Mesenchymal stem cell (in vitro differentiated cells and primary cell): ENCODE results near the gene SPINK2.

Experiments
- DNase-seq: peaks from one replicate; pipeline ENCODE4 v3.0.0-alpha.2; 2013
- H2AFZ ChIP-seq: one replicate; pipeline ENCODE4 v1.6.1; 2013; ENCODE audit warnings: low read depth, mild to moderate bottlenecking, control low read depth, inconsistent platforms, low read length, moderate library complexity
- H2AK5ac ChIP-seq: 2 replicates; pipeline ENCODE4 v1.6.1; 2013; ENCODE audit warnings: low read length, moderate library complexity, mild to moderate bottlenecking, inconsistent platforms; ENCODE audit not compliant: severe bottlenecking
- H2BK120ac ChIP-seq: one replicate; pipeline ENCODE4 v1.6.1; 2013; ENCODE audit warnings: low read depth, mild to moderate bottlenecking, inconsistent platforms, low read length, moderate library complexity
- H2BK12ac ChIP-seq, 2 experiments: one replicate each; pipeline ENCODE4 v1.6.1; 2013; ENCODE audit warnings: inconsistent platforms in 2 of 2, low read length in 2 of 2, mild to moderate bottlenecking in 2 of 2, moderate library complexity in 2 of 2, control low read depth in 1 of 2
- H2BK15ac ChIP-seq: one replicate; pipeline ENCODE4 v1.6.1; 2013; ENCODE audit warnings: mild to moderate bottlenecking, low read depth, inconsistent platforms; ENCODE audit not compliant: poor library complexity, severe bottlenecking
- H2BK5ac ChIP-seq: 2 replicates; pipeline ENCODE4 v1.6.1; 2013; ENCODE audit warnings: low read depth, mild to moderate bottlenecking, low read length, control low read depth, inconsistent platforms; ENCODE audit not compliant: poor library complexity, severe bottlenecking
- H3K14ac ChIP-seq, 2 experiments: one replicate each; pipeline ENCODE4 v1.6.1; 2013; ENCODE audit warnings: inconsistent platforms in 2 of 2, low read length in 2 of 2, control low read depth in 1 of 2, mild to moderate bottlenecking in 1 of 2, moderate library complexity in 1 of 2
- H3K18ac ChIP-seq, 2 experiments: one replicate each; pipeline ENCODE4 v1.6.1; 2013; ENCODE audit warnings: inconsistent platforms in 2 of 2, low read length in 2 of 2, control low read depth in 1 of 2, low read depth in 1 of 2, mild to moderate bottlenecking in 1 of 2
- H3K23ac ChIP-seq, 2 experiments: one replicate each; pipeline ENCODE4 v1.6.1; 2013; ENCODE audit warnings: inconsistent platforms in 2 of 2, low read length in 2 of 2, mild to moderate bottlenecking in 2 of 2, moderate library complexity in 2 of 2, control low read depth in 1 of 2
- H3K27ac ChIP-seq: 2 replicates; pipeline ENCODE4 v1.5.1; 2013; ENCODE audit warnings: mild to moderate bottlenecking, moderate library complexity, low read length, control low read depth, inconsistent platforms; ENCODE audit not compliant: poor library complexity, severe bottlenecking
- H3K27me3 ChIP-seq, 2 experiments: 2 replicates each; pipeline versions ENCODE4 v1.6.1 to v1.7.0; 2013; ENCODE audit warnings: low read length in 2 of 2, mild to moderate bottlenecking in 2 of 2, moderate library complexity in 2 of 2, control low read depth in 1 of 2, inconsistent platforms in 1 of 2; ENCODE audit not compliant: control insufficient read depth in 1 of 2, insufficient read depth in 1 of 2
- H3K36me3 ChIP-seq, 2 experiments: 2 replicates each; pipeline versions ENCODE4 v1.6.1 to v1.7.0; 2013; ENCODE audit warnings: low read length in 2 of 2, control low read depth in 1 of 2, inconsistent platforms in 1 of 2, low read depth in 1 of 2, mild to moderate bottlenecking in 1 of 2; ENCODE audit not compliant: insufficient read depth in 2 of 2, control insufficient read depth in 1 of 2
- H3K4ac ChIP-seq, 2 experiments: one replicate each; pipeline ENCODE4 v1.6.1; 2013; ENCODE audit warnings: inconsistent platforms in 2 of 2, low read length in 2 of 2, mild to moderate bottlenecking in 2 of 2, moderate library complexity in 2 of 2, control low read depth in 1 of 2, low read depth in 1 of 2
- H3K4me1 ChIP-seq: 2 replicates; pipeline ENCODE4 v1.6.1; 2013; ENCODE audit warnings: low read depth, low read length, control low read depth; ENCODE audit not compliant: control insufficient read depth, insufficient read depth
- H3K4me2 ChIP-seq: 2 replicates; pipeline ENCODE4 v1.6.1; 2013; ENCODE audit warnings: low read length, mild to moderate bottlenecking, inconsistent platforms; ENCODE audit not compliant: poor library complexity, severe bottlenecking
- H3K4me3 ChIP-seq, 2 experiments: 2 replicates each; pipeline versions ENCODE4 v1.5.1 to v1.7.0; 2013; ENCODE audit warnings: low read length in 2 of 2, mild to moderate bottlenecking in 2 of 2, control low read depth in 1 of 2, low read depth in 1 of 2; ENCODE audit not compliant: insufficient read depth in 1 of 2
- H3K79me1 ChIP-seq: replicated peaks from 2 replicates; pipeline ENCODE4 v1.6.1; 2013; ENCODE audit warnings: mild to moderate bottlenecking, control low read depth, low read length, inconsistent platforms; ENCODE audit not compliant: poor library complexity, severe bottlenecking
- H3K9ac ChIP-seq: 2 replicates; pipeline ENCODE4 v1.7.0; 2013; ENCODE audit warnings: mild to moderate bottlenecking, low read length, moderate library complexity
- H3K9me3 ChIP-seq: 2 replicates; pipeline ENCODE4 v1.7.0; 2013; ENCODE audit warnings: mild to moderate bottlenecking, low read length; ENCODE audit not compliant: control insufficient read depth
- H4K8ac ChIP-seq: one replicate; pipeline ENCODE4 v1.6.1; 2013; ENCODE audit warnings: inconsistent platforms, mild to moderate bottlenecking, low read length, moderate library complexity
- H4K91ac ChIP-seq: one replicate; pipeline ENCODE4 v1.6.1; 2013; ENCODE audit warnings: mild to moderate bottlenecking, low read length, inconsistent platforms
- WGBS: methylation state at CpG from one replicate; pipeline ENCODE4 v1.1.7; 2013; ENCODE audit warnings: mixed read lengths; 5-methylcytosine and 5-hydroxymethylcytosine counted together

The SPINK2 gene

DNA sequence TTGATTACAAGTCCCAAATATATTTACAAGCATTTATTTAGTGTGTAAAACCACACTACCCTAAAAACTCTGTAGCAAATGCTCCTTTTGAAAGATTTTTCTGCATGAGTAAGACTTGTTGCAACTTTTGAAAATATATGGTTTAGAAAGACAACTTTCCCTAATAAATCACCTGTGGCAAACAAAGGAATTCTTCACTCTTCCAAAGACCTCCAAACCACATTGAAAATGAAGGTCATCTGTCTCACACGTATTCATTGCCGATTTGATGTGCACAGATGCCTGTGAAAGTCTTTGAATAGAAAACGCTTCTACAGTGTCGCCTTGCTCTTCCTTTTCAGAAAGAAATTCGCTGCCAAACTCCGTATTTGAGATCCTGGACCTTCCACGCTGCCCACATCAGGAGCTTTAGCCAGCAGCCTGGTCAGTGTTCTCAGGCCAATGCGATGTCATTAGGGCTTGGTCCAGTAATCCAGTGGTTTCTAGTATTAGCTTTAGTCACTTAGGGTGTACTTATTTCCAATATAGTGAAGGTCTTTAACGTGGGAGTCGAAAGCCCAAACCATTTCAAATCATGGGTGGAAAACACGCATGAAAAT, 22.2 kb downstream of the SPINK2 start:
- H2AFZ ChIP-seq: no peak overlapping the region
- H3K27ac ChIP-seq: no peak overlapping the region
- peak overlapping the region in 1 of 2 experiments; percentile 84 for H3K4me3 ChIP-seq
- H3K14ac ChIP-seq: no peak overlapping the region
- H4K91ac ChIP-seq: no peak overlapping the region
- peaks cover 0 to 11% of the 10 kb centered on the region in 2 experiments for H3K27me3 ChIP-seq
- H3K4me2 ChIP-seq: peak overlapping the region; percentile 76
- peak overlapping the region in 1 of 2 experiments; percentile 75 for H3K18ac ChIP-seq
- no peaks in the 10 kb centered on the region for H3K4me1 ChIP-seq
- peak; percentile 38 for DNase-seq
- no peak overlapping the region for H2BK5ac ChIP-seq
- H2BK120ac ChIP-seq: peak overlapping the region; percentile 49
- H3K9me3 ChIP-seq: no peaks in the 10 kb centered on the region
- no peaks in the 10 kb centered on the region for H3K79me1 ChIP-seq
- H2BK15ac ChIP-seq: no peak overlapping the region
- WGBS: 92% methylated on average over 8 of the region's 11 CpGs
- peak overlapping the region; percentile 12 to 66 for H2BK12ac ChIP-seq
- H2AK5ac ChIP-seq: no peak overlapping the region
- H4K8ac ChIP-seq: peak overlapping the region; percentile 69
- no peak overlapping the region for H3K23ac ChIP-seq
- H3K4ac ChIP-seq: peak overlapping the region; percentile 1 to 64
- H3K36me3 ChIP-seq: no peaks in the 10 kb centered on the region
- peak overlapping the region; percentile 84 for H3K9ac ChIP-seq

- no peak for DNase-seq
- H3K23ac ChIP-seq: no peak overlapping the region
- no peak overlapping the region for H3K27ac ChIP-seq
- no peak overlapping the region for H3K4me2 ChIP-seq
- no peak overlapping the region for H3K4me3 ChIP-seq
- H4K8ac ChIP-seq: no peak overlapping the region
- no peak overlapping the region for H2AFZ ChIP-seq
- H2BK12ac ChIP-seq: peak overlapping the region in 1 of 2 experiments; percentile 48
- no peaks in the 10 kb centered on the region for H3K9me3 ChIP-seq
- no peak overlapping the region for H2AK5ac ChIP-seq
- H3K4me1 ChIP-seq: no peaks in the 10 kb centered on the region
- no peak overlapping the region for H2BK5ac ChIP-seq
- H2BK120ac ChIP-seq: no peak overlapping the region
- H3K14ac ChIP-seq: no peak overlapping the region
- peaks cover 0 to 11% of the 10 kb centered on the region in 2 experiments for H3K27me3 ChIP-seq
- no peak overlapping the region for H3K18ac ChIP-seq
- H3K9ac ChIP-seq: no peak overlapping the region
- H3K79me1 ChIP-seq: no peaks in the 10 kb centered on the region
- H2BK15ac ChIP-seq: peak overlapping the region; percentile 77
- WGBS: no CpG with 5 or more reads among the region's 3 CpGs
- no peaks in the 10 kb centered on the region for H3K36me3 ChIP-seq
- no peak overlapping the region for H4K91ac ChIP-seq
- no peak overlapping the region for H3K4ac ChIP-seq
These were observed 25.3 kb downstream of the SPINK2 start for GRCh38 chr4:56796211-56796610.

GRCh38 chr4:56791316-56791715, 30.2 kb downstream of the SPINK2 start:
- Histone ChIP-seq H2BK120ac (no peak overlapping the region), H4K8ac (no peak overlapping the region), H4K91ac (no peak overlapping the region), H3K18ac (no peak overlapping the region), H3K79me1 (no peaks in the 10 kb centered on the region), H3K14ac (no peak overlapping the region), H3K36me3 (no peaks in the 10 kb centered on the region), H2AFZ (no peak overlapping the region), H3K23ac (no peak overlapping the region), H3K27ac (no peak overlapping the region), H3K4me1 (peaks cover 6% of the 10 kb centered on the region), H3K4me3 (no peak overlapping the region), H2BK5ac (no peak overlapping the region), H2BK12ac (no peak overlapping the region), H3K9ac (no peak overlapping the region), H2AK5ac (no peak overlapping the region), H3K4me2 (no peak overlapping the region), H2BK15ac (no peak overlapping the region), H3K27me3 (peaks cover 0 to 4% of the 10 kb centered on the region in 2 experiments), H3K9me3 (no peaks in the 10 kb centered on the region), H3K4ac (no peak overlapping the region)
- 99% methylated on average over 3 of the region's 4 CpGs for WGBS
- no peak for DNase-seq

GRCh38 chr4:56790691-56791091, 30.8 kb downstream of the SPINK2 start:
- H3K79me1 ChIP-seq: no peaks in the 10 kb centered on the region
- no peak overlapping the region for H2BK120ac ChIP-seq
- H4K91ac ChIP-seq: no peak overlapping the region
- H3K14ac ChIP-seq: no peak overlapping the region
- no peak overlapping the region for H2BK12ac ChIP-seq
- 100% methylated on average over 1 of the region's 1 CpG for WGBS
- H3K27ac ChIP-seq: no peak overlapping the region
- no peak overlapping the region for H2AK5ac ChIP-seq
- no peak overlapping the region for H2BK5ac ChIP-seq
- no peak for DNase-seq
- H4K8ac ChIP-seq: no peak overlapping the region
- no peaks in the 10 kb centered on the region for H3K9me3 ChIP-seq
- peaks cover 6% of the 10 kb centered on the region for H3K4me1 ChIP-seq
- H3K4me2 ChIP-seq: no peak overlapping the region
- no peak overlapping the region for H3K23ac ChIP-seq
- no peak overlapping the region for H3K9ac ChIP-seq
- no peaks in the 10 kb centered on the region for H3K36me3 ChIP-seq
- no peak overlapping the region for H3K4me3 ChIP-seq
- no peak overlapping the region for H2BK15ac ChIP-seq
- no peak overlapping the region for H3K18ac ChIP-seq
- no peaks in the 10 kb centered on the region for H3K27me3 ChIP-seq
- no peak overlapping the region for H3K4ac ChIP-seq
- no peak overlapping the region for H2AFZ ChIP-seq
